Suppressor macrophage treated with lipopolysaccharide for 1 hour (primary cell): ENCODE measurements around the gene ANK2.
"Not testable (repeated sequence)": the region's sequence is repeated elsewhere in the genome, so short reads cannot be mapped to it uniquely, and the experiment has no call there.

Experiments
- DNase-seq, 3 donors: peaks; one replicate each; pipeline ENCODE4 v3.0.0-alpha.2; 2020 to 2022

The ANK2 gene

DNA sequence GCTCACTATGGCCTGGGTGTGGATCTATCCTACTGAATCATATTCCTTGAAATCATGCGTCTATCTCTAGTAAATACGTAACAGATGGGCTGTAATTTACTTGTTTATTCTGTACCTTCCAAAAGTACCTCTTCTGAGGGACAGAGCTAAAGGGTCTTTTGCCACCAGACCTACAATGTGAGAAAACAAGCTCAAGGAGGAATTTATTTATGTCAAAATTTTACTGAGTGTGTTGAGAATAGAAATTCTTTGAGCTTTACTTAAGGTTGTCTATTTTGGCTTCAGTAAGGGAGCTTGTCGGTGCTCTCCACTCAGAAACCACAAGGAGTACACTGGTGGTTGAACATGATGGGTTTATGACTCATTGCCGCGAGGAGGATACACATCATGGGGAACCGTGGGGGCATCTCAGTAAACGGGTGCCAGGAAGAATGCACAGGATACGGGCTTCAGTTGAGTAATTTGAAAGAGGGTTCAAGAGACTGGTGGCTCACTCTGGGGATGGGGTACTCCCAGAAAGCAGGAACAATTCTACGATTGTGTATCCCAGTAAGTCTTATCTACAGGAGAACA, 3.0 kb downstream of the ANK2 start:
- peak in 1 of 3 donors; percentile 1 for DNase-seq

DNA sequence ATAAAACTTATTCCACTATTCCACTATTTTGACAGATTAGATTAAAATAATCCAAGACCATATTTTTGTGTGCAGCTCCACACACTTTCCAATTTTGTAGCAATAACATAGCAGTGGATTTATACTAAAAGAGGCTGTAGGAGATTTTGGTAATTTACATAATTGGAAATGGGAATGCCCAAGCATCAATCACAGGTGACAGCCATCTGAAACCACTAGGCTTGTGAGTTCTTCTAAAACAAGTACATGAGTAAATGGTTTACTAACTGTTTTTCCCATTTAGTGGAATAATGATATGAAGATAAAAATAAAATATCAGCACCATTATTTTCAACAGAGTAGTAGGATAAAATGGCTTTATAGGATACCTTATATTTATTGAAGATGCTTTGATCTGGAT, 4.4 kb downstream of the ANK2 start:
- no peak for DNase-seq

DNA sequence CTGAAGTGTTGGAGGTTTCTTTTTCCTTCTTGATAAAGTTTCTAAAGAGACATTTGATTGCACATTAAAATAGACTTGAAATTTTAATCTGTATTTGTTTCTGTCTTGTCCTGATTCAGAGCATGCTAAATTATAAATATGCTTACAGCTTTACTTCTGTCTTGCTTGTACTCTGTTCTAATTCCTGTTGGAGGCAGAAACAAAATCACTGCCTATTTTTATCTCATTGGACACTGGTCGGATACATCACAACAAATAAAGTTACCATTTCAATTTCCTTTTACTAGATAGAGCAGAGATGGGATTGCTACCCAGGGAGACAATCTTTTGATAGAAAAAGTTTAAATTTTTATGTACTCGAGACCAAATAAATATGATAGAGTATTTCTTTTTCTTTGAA, 6.9 kb downstream of the ANK2 start:
- no peak for DNase-seq

GRCh38 chr4:113057891-113058290, 8.4 kb downstream of the ANK2 start:
- DNase-seq, result no peak

DNA sequence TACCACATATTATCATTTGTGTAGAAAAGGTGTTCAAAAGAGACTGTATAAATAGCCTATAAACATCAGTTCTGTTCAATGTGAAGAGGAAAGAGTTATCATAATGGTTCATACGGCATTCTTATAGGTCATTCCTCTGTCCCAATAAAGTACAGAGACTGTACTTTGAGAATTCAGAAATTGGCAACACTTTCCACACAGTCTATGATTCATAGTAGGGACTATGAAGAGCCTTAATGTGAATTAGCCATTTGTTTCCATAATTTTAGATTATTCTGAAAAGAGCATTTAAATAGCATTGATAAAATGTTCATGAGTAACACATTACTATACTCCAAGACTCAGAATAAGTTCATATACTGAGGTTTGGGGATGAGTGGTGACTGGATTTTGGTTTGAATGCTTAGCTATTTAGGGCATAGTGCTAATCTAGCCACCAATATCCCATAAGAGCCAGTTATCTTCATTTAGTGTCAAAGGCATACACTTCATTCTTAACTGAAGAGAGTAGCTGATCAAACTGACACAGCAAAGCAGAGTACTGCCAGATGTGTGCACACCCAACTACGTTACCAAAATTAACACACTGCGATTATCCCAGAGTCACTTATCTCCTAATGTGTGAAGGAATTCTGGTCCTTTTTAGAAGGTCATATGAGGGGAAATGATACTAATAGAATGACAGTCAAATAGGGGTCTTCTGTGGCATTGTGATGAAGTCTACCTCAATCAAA, 10.2 kb downstream of the ANK2 start:
- DNase-seq, result no peak

DNA sequence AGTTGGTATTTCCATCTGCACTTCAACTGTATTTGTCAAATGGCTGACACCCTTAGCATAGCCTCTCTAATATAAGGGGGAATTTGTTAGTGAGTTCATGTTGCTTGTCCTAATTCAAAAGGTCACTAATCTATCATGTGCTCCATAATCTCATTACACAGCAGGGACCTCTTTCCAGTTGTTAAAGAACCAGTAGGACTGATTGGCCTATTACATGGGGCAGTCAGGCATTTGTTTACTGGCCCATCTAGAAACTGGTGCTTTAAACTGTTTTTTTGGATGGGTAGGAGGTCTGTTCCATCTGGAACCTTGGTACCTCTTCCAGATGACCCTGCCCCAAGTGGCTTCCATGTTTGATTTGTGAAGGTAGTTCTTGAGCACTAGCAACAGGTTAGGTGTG, 11.4 kb downstream of the ANK2 start:
- DNase-seq, result no peak

DNA sequence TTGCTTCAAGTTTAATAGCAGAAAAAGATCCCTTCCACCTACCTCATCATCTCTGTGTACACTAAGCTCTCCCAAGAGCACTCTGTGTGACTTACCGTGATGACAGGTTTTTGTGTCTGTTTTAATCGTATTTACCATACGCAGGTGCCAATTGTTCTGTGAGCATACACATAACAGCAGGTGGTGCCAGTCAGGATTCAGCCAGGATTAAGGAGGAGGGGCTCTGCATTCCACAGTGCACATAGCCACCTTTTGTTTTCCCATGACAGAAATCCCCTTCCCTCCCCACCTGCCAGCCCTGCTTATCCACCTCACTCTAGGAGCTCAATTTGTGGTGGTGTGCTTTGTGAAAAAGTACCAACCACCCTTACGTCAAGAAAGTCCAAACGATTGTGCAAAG, 14.8 kb downstream of the ANK2 start:
- DNase-seq, result no peak

GRCh38 chr4:113065629-113066028, 16.2 kb downstream of the ANK2 start:
- DNase-seq, result no peak

- not testable (repeated sequence) for DNase-seq
Measured at GRCh38 chr4:113068771-113069170, 19.3 kb downstream of the ANK2 start.

DNA sequence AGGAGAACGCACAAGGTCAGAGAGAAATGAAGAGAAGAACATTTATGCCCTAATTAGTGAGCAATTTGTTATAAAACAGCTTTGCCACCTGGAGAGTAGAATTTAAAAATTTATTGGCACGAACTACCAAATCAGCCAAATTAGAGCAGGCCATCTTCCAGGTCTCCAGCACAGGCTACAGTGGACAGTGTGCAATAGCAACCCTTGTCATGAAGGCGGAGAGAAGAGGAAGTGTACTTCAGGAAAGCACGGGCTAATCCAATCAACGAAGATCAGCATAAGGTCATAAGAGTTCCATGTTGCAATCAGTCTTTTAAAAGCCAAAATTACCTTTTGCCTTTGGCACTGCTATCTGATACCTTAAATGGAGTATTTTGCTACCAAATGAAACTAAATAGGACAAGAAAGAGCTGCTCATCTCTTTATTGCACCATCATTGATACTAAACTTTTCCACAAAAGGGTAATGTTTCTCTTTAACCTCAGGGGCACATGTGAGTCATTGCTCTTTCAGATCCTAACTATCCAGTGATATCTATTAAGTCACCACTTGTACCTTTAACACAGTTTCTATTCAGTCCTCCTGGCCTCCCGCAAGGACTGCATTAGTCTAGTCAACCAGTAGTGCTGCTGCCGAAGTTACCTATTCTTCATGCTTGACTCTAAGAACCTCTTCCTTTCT, 19.9 kb downstream of the ANK2 start:
- no peak for DNase-seq

GRCh38 chr4:113070755-113071154, 21.3 kb downstream of the ANK2 start:
- no peak for DNase-seq

DNA sequence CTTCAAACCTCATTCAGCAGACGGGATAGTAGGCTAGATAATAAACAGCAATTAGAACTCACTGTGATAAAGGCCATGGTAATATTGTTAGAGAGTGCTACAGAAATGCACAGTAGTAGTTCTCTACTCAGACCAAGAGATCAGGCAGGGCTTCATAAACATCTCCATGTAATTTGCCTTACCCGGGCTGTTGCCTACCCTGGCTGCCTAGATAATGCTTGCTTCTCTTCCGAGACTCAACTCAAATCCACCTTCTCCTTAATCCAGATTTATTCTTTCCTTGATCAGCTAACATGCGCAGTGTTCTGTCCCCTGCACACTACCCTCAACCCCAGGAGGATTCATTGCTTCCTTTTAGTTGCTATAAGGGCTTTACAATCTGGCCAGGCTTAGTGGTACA, 21.8 kb downstream of the ANK2 start:
- no peak for DNase-seq

GRCh38 chr4:113071805-113072204, 22.4 kb downstream of the ANK2 start:
- no peak for DNase-seq

- no peak for DNase-seq
Measured at GRCh38 chr4:113073451-113074005, 24.1 kb downstream of the ANK2 start.

GRCh38 chr4:113077575-113077974, 28.1 kb downstream of the ANK2 start:
- no peak for DNase-seq

- DNase-seq, result no peak
Measured at GRCh38 chr4:113078066-113078465, 28.6 kb downstream of the ANK2 start.

DNA sequence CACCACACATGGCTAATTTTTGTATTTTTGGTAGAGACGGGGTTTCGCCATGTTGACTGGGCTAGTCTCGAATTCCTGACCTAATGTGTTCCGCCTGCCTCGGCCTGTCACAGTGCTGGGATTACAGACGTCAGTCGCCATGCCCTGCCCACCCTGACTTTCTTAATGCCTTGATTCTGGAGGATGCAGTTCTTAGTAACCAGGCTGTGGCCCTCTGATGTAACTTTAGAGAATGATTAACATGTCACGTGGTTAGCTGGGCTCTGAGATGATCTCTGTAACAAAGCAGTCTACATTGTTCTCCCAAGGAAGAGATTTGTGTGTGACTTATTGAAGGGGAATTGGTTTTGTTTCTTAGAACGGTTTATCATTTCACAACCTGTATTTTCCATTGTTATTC, 30.6 kb downstream of the ANK2 start:
- DNase-seq, result no peak

- DNase-seq, result no peak
Measured at GRCh38 chr4:113080624-113081023, 31.2 kb downstream of the ANK2 start.

- no peak for DNase-seq
Measured at GRCh38 chr4:113083346-113083745, 33.9 kb downstream of the ANK2 start.

DNA sequence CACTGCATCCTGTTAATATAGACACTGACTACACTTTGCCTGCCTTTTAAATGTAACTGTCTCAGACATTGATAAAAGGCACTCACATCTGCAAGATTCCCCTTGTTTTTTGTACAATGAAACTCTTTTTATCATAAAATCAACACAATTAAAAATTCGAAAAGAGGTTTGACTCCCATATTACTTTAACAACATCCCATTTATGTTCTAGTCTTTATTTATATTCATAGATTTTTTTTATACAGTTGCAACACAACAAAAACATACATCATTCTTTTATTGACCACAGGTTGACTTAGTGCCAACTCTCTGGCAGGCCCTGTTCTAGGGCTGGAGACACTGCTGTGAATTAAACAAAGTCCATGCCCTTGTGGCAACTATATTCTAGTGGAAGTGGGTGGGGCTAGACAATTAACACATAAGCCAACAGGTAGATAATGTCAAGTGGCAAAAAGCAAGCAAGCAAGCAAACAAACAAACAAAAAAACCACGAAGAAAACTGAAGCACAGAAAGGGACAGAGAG, 36.8 kb downstream of the ANK2 start:
- DNase-seq, result no peak

- no peak for DNase-seq
Measured at GRCh38 chr4:113088050-113088449, 38.6 kb downstream of the ANK2 start.

DNA sequence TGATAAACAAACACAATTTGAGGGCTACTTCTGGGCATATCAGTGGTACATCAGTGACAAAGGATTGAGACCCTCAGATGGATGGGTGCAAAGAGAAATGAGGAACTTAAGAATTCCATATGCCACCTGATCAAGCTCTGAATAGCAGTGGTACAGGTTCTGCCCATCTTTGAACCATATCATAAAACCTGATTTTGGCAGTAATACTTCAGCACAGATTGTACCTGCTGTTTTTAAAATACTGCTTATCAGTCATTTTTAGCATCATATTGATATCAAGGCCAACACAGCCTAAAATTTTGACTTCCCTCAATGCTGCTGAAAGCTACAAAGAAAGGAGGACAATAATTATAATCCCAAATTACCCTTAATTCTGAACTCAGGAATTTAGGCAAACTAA, 41.5 kb downstream of the ANK2 start:
- DNase-seq, result no peak

DNA sequence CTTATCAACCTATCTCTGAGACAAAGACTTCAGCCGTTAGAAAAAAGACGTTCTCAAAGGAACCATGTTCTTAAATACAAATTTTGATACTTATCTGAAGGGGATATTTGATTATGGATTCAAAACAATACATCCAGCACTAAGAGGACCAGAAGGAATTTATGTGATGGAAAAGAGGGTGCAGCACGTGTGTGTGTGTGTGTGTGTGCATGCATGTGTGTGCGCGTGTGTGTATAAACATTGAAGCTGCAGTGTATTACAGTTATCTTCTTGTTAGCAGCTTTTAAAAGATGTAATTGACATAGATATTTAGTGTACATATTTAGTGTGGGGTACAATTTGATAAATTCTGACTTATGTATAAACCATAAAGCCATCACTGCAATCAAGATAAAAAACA, 44.9 kb downstream of the ANK2 start:
- DNase-seq, result no peak

DNA sequence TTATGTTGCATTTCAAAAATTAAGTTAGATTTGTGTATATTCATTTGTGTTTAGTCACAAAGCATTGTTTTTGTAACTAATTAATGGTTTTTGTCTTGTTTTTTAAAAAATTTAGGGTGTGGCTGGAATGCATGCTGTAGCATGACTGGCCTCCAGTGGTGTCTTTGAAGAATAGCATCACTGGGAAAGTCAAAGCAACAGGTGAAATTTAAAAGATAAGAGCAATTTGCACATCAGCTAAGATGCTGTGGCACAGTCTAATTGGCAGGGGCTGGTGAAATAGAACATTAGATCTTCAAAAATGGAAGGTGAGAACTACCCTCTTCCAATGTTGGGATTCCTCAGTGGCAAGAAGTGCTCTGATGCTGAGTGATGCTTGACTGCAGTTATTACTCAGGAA, 45.3 kb downstream of the ANK2 start:
- no peak for DNase-seq
